Right atrium auricular region (tissue), 2 donors: Measurements from ENCODE around the gene TEX35. TPM values are rescaled to one million over a fixed set of nuclear protein-coding genes. Genes with fewer than 3 reads are reported as not detected.

Source experiments
- DNase-seq: peaks from one replicate; pipeline ENCODE4 v3.0.0-alpha.2; 2019; ENCODE audit warnings: low spot score
- H3K27ac ChIP-seq, 2 donors: fragments of 200-600 bp; sonication (generic); 1 replicate in 1 of 2; 2 replicates in 1 of 2; pipeline ENCODE4 v1.5.1; 2016 to 2019
- H3K27me3 ChIP-seq, 2 donors: fragments of 200-600 bp; sonication (generic); one replicate each; pipeline versions ENCODE4 v1.5.1 to v1.6.0; 2017 to 2019
- H3K36me3 ChIP-seq: fragments of 200-600 bp; sonication (generic); one replicate; pipeline ENCODE4 v1.5.1; 2016
- H3K4me1 ChIP-seq, 2 donors: fragments of 200-600 bp; sonication (generic); one replicate each; pipeline versions ENCODE4 v1.5.1 to v1.6.0; 2017 to 2019
- H3K4me3 ChIP-seq, 2 donors: fragments of 200-600 bp; sonication (generic); 1 replicate in 1 of 2; 2 replicates in 1 of 2; pipeline ENCODE4 v1.5.1; 2017 to 2019; ENCODE audit warnings: mild to moderate bottlenecking in 1 of 2, moderate library complexity in 1 of 2
- H3K9me3 ChIP-seq, 2 donors: fragments of 200-600 bp; sonication (generic); one replicate each; pipeline ENCODE4 v1.5.1; 2019
- total RNA-seq, 2 donors: library from RNA; depleted of rRNA; stranded (reverse); fragments of >200 nt; gene quantifications; one replicate each; pipeline ENCODE4 v1.1.0, GENCODE V29; 2016
- TF ChIP-seq, protein P1 (sequence below), 2 donors: fragments of 200-600 bp; sonication (generic); IDR thresholded peaks; one replicate each; pipeline ENCODE4 v1.5.1; 2019; ENCODE audit warnings: antibody characterized with exemption in 2 of 2

Gene TEX35
- total RNA-seq, 2 donors from 2014 or later, result 0.33 TPM; not detected in 1

DNA sequence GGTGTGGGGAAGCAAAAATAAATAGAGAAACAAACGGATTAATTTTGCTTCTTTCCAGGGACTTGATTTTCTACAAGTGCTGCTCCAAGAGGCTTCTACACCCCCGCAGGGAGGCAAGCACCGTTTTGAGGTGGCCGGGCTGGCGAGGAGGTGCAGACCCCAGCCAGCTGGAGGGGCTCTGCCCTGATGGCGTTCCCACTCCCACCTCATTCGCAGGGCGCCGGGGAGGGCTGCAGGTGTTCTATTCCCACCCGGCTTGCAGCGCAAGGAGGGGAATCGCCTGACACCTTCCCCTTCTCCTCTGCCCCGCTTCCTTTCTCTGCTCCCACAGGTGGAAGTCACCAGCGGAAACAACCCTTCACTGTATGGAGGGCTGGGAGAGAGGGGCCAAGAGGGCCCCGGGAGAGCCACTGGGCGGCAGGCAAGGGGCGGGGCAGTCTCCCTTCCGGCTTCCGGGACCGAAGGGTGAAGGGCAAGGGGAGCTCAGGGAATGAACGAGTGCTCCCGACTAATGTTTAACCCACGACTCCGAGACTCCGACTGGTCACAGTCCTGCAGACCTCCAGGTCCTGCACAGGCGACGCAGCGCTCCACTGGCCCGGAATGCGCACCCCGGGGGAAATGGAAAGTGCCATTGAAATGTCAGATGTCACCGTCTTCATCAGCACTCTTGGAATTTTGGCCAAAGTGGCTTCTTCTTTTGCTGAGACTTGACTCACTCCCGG is 29.1 kb downstream of the TEX35 start:
- peak overlapping the region; percentile 76 to 80 for H3K27ac ChIP-seq
- H3K27me3 ChIP-seq, result no peaks in the 10 kb centered on the region
- no peaks in the 10 kb centered on the region for H3K36me3 ChIP-seq
- no peak for DNase-seq
- peaks cover 0 to 40% of the 10 kb centered on the region in 2 donors for H3K4me1 ChIP-seq
- H3K4me3 ChIP-seq, result peak overlapping the region; percentile 51 to 69
- H3K9me3 ChIP-seq, result no peaks in the 10 kb centered on the region
- TF ChIP-seq, protein P1, sequence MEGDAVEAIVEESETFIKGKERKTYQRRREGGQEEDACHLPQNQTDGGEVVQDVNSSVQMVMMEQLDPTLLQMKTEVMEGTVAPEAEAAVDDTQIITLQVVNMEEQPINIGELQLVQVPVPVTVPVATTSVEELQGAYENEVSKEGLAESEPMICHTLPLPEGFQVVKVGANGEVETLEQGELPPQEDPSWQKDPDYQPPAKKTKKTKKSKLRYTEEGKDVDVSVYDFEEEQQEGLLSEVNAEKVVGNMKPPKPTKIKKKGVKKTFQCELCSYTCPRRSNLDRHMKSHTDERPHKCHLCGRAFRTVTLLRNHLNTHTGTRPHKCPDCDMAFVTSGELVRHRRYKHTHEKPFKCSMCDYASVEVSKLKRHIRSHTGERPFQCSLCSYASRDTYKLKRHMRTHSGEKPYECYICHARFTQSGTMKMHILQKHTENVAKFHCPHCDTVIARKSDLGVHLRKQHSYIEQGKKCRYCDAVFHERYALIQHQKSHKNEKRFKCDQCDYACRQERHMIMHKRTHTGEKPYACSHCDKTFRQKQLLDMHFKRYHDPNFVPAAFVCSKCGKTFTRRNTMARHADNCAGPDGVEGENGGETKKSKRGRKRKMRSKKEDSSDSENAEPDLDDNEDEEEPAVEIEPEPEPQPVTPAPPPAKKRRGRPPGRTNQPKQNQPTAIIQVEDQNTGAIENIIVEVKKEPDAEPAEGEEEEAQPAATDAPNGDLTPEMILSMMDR (IDR thresholded peaks at IDR 0.05), result no peak

DNA sequence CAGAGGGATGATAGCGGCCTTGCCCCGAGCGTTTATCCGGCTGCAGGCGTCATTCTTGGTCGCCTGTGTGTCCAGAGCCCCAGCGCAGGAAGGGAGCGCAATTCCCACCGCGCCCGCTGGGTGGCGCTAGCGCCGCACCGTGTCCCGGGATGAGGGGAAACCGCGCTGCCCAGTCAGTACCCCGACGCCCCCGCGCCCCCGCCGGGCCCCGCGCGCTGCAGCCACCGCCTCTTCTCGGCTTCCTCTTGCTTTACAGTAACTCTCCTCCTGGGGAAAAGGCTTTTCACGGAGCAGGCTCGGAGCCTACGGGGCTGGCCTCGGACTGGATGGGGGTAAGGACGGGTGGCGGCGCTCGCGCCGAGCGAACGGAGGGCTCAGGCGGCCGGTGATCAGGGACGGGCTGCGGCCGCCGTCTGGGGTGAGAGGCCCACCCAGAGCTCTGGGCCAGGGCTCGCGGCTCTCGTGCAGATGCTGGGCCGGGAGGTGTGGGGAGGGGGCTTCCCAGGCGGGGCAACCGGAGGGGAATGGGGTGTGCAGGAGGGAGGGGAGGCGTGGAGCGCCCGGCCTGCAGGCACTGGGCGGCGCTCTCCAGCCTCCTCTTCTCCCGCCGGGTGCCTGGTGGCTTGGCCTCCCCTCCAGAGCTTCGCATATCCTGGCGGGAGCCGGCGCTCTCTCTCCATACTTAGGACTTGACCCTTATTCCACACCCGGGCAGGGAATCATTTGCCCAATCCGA is 29.8 kb downstream of the TEX35 start:
- peak; percentile 92 for DNase-seq
- Histone ChIP-seq H3K36me3 (no peaks in the 10 kb centered on the region), H3K27ac (peak overlapping the region; percentile 76 to 80), H3K9me3 (no peaks in the 10 kb centered on the region), H3K4me3 (peak overlapping the region; percentile 51 to 69), H3K27me3 (no peaks in the 10 kb centered on the region), H3K4me1 (peaks cover 0 to 33% of the 10 kb centered on the region in 2 donors)
- TF ChIP-seq, protein P1 (IDR thresholded peaks at IDR 0.05), result peak; percentile 90 to 99

DNA sequence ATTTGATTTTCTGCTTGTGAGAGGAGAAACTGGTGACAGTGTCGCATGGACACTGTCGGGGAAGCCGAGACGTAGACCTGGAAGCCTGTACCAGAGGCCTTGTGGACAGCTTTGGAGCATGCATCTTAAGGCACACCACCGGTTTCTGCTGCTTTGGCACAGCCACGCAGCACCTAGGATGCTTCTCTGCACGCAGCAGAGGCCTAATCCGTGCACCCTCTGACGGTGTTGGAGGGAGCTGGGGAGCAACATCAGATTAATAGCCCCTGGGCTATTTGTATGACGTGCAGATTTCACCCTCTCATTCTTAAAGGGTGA is 30.3 kb downstream of the TEX35 start:
- Histone ChIP-seq H3K27ac (peak overlapping the region; percentile 76 to 80), H3K9me3 (no peaks in the 10 kb centered on the region), H3K27me3 (no peaks in the 10 kb centered on the region), H3K36me3 (no peaks in the 10 kb centered on the region), H3K4me1 (peaks cover 0 to 27% of the 10 kb centered on the region in 2 donors), H3K4me3 (peak overlapping the region; percentile 51 to 69)
- TF ChIP-seq, protein P1 (IDR thresholded peaks at IDR 0.05), result no peak
- no peak for DNase-seq

DNA sequence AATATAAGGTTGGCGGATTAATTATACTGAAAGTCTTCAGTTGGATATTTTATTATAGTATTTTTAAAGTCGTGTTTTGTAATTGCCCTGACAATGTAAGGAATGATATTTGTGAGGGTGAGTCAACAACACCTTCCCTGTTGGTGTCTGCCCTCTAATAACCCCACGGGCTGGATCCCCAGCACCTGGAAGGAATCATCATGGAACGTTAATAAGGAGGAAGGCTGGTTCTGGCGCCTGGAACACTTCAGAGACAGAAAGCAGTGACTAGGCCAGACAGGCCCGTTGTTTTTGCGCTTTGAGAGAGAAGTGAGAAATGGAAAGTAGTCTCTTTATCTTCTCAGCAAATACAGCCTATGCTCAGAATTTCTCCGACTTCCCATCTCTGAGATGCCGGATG is 31.6 kb downstream of the TEX35 start:
- Histone ChIP-seq H3K27me3 (no peaks in the 10 kb centered on the region), H3K27ac (no peak overlapping the region), H3K4me3 (no peak overlapping the region), H3K36me3 (no peaks in the 10 kb centered on the region), H3K9me3 (no peaks in the 10 kb centered on the region), H3K4me1 (peaks cover 0 to 17% of the 10 kb centered on the region in 2 donors)
- no peak for DNase-seq
- TF ChIP-seq, protein P1 (IDR thresholded peaks at IDR 0.05), result no peak

DNA sequence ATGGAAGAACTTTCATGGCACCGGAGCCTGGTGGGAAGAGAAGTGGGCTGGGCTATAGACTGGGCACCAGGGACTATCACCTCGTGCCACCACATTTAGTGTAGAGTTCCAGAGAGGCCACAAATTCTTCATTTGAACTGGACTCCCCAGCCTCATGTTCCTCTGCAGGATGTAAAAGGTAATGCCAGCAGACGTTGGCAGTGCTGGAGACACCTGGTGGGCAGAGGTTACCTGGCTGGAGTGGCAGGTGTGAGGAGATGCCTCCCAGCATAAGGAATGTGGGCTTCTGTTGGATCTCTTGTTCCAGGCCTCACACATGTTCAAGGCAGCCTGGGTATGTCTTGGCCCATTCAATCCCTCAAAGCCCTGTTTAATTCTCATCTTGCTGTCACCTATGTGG is 35.2 kb downstream of the TEX35 start:
- Histone ChIP-seq H3K36me3 (no peaks in the 10 kb centered on the region), H3K4me3 (no peak overlapping the region), H3K27ac (no peak overlapping the region), H3K27me3 (no peaks in the 10 kb centered on the region), H3K9me3 (no peaks in the 10 kb centered on the region), H3K4me1 (peaks cover 0 to 10% of the 10 kb centered on the region in 2 donors)
- TF ChIP-seq, protein P1 (IDR thresholded peaks at IDR 0.05), result no peak
- no peak for DNase-seq
